ENCODE data around the gene PYGB.

The PYGB gene

DNA sequence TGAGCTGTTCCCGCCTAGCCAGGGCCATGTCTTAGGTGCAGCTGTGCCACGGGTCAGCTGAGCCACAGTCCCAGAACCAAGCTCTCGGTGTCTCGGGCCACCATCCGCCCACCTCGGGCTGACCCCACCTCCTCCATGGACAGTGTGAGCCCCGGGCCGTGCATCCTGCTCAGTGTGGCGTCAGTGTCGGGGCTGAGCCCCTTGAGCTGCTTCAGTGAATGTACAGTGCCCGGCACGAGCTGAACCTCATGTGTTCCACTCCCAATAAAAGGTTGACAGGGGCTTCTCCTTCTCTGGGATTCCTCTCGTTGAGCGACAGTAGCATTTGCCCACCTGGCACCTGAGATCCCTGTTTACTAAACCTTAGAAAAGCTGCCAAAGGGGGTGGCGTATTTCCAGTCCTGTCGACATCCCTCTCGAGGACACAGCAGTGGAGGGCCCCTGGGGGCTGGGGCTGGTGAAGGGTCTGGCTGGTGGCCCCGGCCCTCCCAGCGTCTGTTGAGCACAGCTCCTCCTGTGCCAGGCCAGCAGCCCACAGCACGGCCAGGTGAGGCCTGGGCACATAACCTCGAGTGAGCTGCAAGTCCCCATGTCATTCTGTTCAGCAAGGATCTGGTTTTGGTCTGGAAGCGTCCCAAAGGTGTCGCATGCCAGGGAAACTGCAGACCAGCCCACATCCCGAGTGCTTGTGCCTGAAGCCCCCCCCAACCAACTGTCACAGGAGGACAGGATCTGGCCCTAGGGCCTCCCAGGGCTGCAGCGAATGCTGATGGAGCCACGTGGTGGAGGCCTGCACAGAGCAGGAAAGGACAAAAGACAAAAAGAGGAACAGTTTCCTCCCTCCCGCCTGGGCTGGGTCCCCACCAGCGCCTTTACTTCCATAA is 21.2 kb upstream of the PYGB start:
- TF ChIP-seq CTCF (conservative IDR thresholded peaks at IDR 0.05): no peak
- peak overlapping the region; percentile 88 for H3K27ac ChIP-seq

DNA sequence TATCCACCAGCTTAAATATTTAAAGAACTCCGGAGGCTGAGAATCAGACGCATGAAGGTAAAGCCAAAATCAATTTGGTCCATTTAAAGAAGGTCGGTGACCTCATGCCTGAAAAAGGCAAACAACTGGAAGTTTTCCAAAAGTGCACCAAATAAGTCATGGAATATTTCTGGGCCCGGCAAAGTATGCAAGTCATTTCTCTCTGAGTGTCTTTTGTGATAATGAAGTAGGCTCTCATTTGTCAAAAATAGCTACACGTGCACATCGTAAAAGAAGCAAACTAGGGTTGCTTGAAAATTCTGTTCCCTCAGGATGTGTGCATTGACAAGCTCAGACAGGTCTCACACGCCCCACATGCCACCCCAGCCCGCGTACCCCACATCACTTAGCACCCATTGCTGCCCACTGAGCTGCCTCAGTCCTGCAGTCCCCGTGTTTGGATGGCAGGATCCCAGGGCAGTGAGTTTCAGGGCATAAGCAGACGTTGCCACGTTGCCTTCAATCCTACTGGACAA is 20.5 kb upstream of the PYGB start:
- peak overlapping the region; percentile 88 for H3K27ac ChIP-seq
- no peak for TF ChIP-seq CTCF (conservative IDR thresholded peaks at IDR 0.05)

DNA sequence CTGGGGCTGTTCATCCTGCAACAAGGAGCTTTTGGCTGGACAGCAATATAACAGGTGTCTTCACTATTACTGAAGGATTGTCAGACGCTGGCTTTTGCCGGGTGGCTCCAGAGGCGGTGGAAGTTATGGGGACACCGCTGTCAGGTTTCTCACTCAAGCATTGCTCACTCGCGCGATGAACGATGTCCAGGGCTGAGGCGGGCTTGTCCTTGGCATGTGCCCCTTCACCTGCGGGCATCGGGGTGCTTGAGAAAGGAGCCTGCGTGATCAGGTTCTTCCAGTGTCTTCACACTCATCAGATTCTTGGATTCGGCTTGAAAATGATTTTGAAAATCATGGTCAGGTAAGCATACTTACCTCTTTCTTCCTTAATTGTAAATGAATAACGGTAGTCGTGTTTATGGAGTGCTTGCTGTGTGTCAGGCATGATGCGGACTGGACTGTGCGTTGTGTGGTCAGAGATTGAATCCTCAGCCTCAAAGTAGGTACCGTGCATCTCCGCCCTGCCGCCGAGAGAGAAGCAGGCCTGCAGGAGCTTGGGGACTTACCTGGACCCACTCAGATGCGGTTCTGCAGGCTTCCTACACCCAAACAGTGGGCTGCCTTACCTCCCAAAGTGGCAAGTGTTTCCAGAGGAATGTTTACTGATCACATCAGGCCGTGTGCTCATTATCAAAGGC is 18.3 kb upstream of the PYGB start:
- H3K27ac ChIP-seq: peak overlapping the region; percentile 88
- TF ChIP-seq CTCF (conservative IDR thresholded peaks at IDR 0.05): no peak

GRCh38 chr20:25230166-25230831 is 17.6 kb upstream of the PYGB start:
- H3K27ac ChIP-seq: peak overlapping the region; percentile 88
- TF ChIP-seq CTCF (conservative IDR thresholded peaks at IDR 0.05): no peak

DNA sequence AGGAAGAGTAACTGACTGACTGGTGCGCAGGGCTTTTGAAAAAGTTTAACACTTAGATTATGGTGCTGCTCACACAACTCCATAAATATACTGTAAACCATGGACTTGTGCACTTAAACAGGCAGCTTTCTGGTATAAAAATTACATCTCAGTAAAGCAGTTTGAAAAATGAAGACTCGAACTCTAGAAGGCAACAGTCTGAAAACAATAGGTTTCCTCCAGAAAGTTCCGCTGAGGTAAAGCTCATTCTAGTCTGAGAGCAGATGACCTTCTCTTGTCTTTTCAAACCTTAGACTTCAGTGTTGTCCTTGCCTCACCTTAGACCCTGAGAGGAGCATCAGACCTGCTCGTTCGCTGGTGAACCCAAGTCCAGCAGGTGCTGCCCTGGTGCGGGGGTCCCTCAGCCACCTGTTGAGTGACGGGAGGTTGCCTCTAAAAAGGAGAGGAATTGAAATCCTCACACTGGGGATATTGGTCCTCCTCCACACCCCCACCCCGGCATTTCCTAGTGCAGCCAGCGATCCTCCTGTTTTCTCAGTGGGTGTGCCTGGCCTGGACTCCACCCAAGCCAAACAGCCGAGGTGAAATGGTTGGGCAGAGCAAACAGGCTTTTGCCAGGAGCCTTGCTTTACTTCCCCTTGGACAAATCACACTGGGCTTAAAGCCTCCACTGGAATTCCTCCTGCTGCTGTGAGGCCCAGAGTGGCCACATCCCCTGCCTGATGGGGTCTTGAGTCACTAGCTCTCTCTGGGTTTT is 14.7 kb upstream of the PYGB start:
- TF ChIP-seq CTCF (conservative IDR thresholded peaks at IDR 0.05): no peak
- H3K27ac ChIP-seq: peak overlapping the region; percentile 88

- H3K27ac ChIP-seq: peak overlapping the region; percentile 88
Observed at GRCh38 chr20:25234009-25234849, 13.7 kb upstream of the PYGB start.

All from VCaP (cell line).